ENCODE data around the gene PLPPR4. TPM values are rescaled to one million over a fixed set of nuclear protein-coding genes. Genes with fewer than 3 reads are reported as not detected.

The PLPPR4 gene
- total RNA-seq, 1 experiment from 2014 or later, result 47.3 TPM

- DNase-seq (ENCODE audit: low spot score), result no peak
- in situ Hi-C loops (cut with HindIII; ENCODE audit: low sequenced_read_pairs), result no loop called here
Measured at GRCh38 chr1:99328171-99328570, 63.9 kb downstream of the PLPPR4 start.

GRCh38 chr1:99331083-99331482 is 66.8 kb downstream of the PLPPR4 start:
- in situ Hi-C loops (cut with HindIII; ENCODE audit: low sequenced_read_pairs), result no loop called here
- no peak for DNase-seq (ENCODE audit: low spot score)

DNA sequence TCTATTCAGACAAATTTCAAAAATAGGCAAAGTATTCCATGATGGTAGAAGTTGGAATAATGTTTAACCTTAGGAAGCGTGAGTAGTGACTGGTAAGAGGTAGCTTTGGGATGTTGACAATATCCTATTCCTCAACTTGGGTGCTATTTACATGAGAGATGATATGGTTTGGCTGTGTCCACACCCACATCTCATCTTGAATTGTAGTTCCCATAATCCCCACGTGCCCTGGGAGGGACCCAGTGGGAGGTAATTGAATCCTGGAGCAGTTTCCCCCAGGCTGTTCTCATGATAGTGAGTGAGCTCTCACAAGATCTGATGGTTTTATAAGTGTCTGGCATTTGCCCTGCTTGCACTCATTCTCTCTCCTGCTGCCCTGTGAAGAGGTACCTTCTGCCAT is 67.3 kb downstream of the PLPPR4 start:
- DNase-seq (ENCODE audit: low spot score), result no peak

GRCh38 chr1:99332561-99332960 is 68.3 kb downstream of the PLPPR4 start:
- in situ Hi-C loops (cut with HindIII; ENCODE audit: low sequenced_read_pairs), result no loop called here

More for the DNA sequence above, 67.3 kb downstream of the PLPPR4 start:
- in situ Hi-C loops (cut with HindIII; ENCODE audit: low sequenced_read_pairs), result no loop called here

GRCh38 chr1:99334991-99335390 is 70.7 kb downstream of the PLPPR4 start:
- in situ Hi-C loops (cut with HindIII; ENCODE audit: low sequenced_read_pairs), result no loop called here
- no peak for DNase-seq (ENCODE audit: low spot score)

More at GRCh38 chr1:99332561-99332960, 68.3 kb downstream of the PLPPR4 start:
- no peak for DNase-seq (ENCODE audit: low spot score)

- in situ Hi-C loops (cut with HindIII; ENCODE audit: low sequenced_read_pairs), result no loop called here
- no peak for DNase-seq (ENCODE audit: low spot score)
Measured at GRCh38 chr1:99347041-99347684, 82.9 kb downstream of the PLPPR4 start.

DNA sequence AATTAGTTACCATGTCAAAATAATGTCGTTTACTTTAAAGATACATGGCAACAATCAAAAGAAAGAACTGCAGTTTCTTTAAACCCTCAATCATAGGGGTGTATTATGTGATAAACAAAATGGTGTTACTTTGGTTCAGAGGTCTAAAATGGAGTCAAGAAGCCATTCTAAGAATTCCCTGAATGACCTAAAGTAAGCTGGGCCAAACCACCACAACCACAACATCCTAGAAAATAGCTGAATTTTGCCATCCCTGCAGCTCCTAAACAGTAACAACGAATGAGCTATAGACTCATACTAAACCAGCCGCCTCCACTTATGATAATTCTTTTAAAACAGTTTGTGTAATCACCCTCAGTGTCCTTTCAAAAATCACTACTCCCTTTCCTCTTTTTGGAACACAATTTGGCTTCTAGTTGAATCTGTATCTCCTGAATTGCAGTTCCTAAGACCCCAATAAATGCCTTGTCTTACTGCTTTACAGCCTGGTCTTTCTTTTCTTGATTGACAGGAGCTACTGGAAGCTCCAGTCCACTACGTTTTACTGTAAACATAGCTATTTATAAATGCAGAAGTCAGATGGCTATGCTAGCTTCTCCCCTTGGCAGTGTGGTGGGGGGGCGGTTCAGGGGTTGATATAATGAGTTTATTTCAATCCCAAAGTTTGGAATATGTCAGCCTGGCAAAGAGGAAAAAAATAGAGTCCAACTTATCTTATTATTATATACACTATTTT is 84.3 kb downstream of the PLPPR4 start:
- no peak for DNase-seq (ENCODE audit: low spot score)
- in situ Hi-C loops (cut with HindIII; ENCODE audit: low sequenced_read_pairs), result no loop called here

GRCh38 chr1:99352821-99353220 is 88.5 kb downstream of the PLPPR4 start:
- in situ Hi-C loops (cut with HindIII; ENCODE audit: low sequenced_read_pairs), result no loop called here

DNA sequence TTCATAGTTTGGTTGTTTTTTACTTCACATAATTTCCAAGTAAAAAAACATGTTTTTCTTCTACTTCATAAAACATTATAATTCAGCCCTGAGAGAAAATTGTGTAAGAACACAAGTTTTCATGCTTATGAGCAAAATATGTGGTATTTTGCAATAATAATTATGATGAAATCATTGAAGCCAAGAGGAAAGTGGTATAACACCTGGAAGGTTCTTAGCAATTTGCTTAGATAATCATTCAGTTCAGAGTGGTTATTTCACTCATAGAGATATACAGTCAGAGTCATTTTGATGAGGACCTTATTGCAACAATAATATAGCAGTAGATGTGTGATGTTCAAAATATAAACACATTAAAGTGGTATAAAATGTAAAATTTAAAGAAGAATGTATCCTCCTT is 94.5 kb downstream of the PLPPR4 start:
- in situ Hi-C loops (cut with HindIII; ENCODE audit: low sequenced_read_pairs), result no loop called here
- no peak for DNase-seq (ENCODE audit: low spot score)

More at GRCh38 chr1:99352821-99353220, 88.5 kb downstream of the PLPPR4 start:
- no peak for DNase-seq (ENCODE audit: low spot score)

All from G401 (cell line).